HG03097 (cell line): ENCODE data around the gene TCF12.

Experiments used
- ATAC-seq: cut with Tn5 transposase; IDR thresholded peaks from one replicate; pipeline ENCODE4 v1.9.1; 2021; ENCODE audit not compliant: unreplicated experiment, low FRiP score

Gene TCF12

DNA sequence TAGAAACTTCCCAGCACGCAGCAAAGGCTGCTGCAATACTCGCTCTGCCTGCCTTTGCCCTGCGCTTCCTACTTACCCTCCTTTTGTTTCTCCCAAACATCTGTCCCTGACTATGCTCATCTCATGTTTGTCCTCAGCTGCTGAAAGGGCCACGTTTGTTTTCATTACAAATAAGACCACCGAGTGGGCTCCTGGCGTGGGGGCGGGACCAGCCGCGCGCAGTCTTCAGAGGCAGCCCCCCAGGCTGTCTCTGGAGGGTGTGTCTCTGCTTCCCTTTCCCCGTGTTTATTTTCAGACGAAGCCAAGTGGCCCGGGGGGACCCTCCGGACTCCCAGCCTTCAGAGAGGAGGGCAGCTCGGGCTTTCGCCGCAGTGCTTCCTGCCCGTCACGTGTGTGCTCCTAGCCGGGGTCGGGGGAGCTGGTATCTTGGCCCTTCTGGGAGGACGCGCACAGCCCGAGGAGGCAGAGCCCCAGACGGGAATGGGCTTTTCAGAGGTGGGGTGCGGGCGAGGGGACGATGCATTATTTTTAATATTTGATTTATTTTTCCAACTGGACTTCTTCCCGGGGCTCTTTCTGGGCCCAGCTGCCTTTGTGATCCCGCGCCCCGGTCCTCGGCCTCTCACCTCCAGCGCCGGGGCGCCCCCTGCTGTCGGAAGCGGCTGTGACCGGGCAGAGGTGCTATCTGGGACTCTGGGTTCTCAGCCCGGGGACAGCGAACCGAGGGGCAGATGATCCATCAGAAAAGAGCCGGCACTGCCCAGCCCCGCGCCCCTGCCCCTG is 387.9 kb downstream of the TCF12 start:
- no peak for ATAC-seq

- ATAC-seq = no peak
Measured at GRCh38 chr15:57306944-57307411, 388.5 kb downstream of the TCF12 start.

- no peak for ATAC-seq
Measured at GRCh38 chr15:57307527-57308169, 389.2 kb downstream of the TCF12 start.

DNA sequence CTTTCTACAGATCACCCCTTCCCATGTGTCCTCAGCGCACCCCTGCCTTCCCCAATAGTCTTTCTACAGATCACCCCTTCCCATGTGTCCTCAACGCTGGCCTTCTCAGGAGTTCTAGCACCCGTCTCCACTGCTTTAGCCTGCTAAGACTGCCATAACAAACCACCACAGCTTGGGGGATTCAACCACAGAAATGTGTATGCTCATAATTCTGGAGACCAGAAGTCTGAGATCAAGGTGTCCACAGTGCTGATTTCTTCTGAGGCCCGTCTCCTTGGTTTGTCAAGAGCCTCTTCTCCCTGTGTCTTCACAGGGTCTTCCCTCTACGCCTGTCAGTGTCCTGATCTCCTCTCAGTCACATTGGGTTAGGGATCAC is 389.7 kb downstream of the TCF12 start:
- no peak for ATAC-seq

- ATAC-seq = no peak
Measured at GRCh38 chr15:57309856-57310760, 391.7 kb downstream of the TCF12 start.

GRCh38 chr15:57310876-57311275 is 392.4 kb downstream of the TCF12 start:
- ATAC-seq = no peak

DNA sequence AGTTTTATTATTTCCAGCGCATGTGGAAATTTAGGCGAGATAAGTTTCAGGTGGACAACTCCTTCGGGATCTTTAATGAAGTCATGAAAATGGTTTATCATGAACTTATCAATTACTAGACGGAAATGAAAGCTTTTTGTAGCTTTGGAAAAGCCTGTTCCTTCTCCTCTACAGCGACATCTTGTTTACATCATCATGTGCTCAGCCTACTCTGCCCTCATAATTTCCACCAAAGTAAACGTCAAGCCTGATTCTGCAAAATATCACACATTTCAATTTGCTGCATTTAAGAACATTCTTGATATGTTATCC is 393.5 kb downstream of the TCF12 start:
- no peak for ATAC-seq

DNA sequence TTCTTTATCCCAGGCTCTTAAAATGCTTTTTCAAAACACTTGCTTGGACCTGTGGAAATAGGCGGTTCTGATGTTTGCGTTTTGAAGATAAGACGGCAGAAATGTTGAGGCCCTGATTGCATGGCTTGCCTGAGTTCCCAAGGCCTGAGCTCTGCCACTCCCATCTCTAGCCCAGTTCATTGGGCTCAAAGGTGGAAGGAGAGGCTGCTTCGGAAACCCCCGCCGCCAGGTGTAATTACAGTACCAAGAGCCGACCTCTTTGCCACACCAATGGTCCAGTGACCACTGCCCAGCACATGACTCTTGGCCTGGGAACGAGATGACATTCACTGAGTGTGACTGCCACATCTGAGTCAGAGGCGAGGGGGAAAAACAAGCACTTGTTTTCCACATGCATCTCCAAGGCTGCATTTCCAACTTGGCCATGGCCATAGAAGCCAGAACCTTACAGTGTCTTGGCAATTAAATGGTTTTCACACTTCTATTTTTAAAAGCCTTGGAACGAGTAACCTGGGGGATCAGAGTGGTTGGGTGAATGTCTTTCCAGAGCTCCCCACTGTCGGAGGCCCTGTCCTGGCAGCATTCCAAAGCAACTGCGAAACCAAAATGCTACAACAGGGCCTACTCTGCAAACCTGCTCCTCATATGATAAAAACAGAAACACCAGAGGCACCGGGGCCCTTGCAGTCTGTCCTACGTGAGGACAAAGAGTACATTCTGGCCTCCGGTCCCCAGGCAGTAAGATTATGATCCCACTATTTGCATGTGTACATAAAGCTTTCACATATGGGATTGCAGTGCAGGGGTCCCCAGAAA is 394.1 kb downstream of the TCF12 start:
- no peak for ATAC-seq

- ATAC-seq = no peak
Measured at GRCh38 chr15:57313134-57313483, 394.7 kb downstream of the TCF12 start.

DNA sequence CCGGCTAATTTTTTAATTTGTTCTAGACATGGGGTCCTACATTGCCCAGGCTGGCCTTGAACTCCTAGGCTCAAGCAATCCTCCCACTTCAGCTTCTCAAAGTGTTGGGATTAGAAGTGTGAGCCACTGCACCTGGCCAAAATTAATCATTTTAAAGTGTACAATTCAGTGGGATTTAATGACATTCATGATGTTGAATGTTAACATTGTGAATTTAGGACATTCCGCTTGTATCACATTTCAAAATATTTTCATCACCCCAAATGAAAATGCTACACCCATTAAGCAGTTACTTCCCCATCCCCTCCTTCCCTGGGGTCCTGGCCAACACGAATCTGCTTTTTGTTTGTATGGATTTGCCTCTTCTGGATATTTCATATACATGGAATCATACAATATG is 395.8 kb downstream of the TCF12 start:
- ATAC-seq = no peak

GRCh38 chr15:57316451-57316850 is 398.0 kb downstream of the TCF12 start:
- ATAC-seq = no peak

GRCh38 chr15:57319226-57319918 is 400.9 kb downstream of the TCF12 start:
- no peak for ATAC-seq

GRCh38 chr15:57319919-57320560 is 401.6 kb downstream of the TCF12 start:
- ATAC-seq = no peak

- no peak for ATAC-seq
Measured at GRCh38 chr15:57320631-57321220, 402.3 kb downstream of the TCF12 start.

GRCh38 chr15:57321485-57321884 is 403.0 kb downstream of the TCF12 start:
- no peak for ATAC-seq

GRCh38 chr15:57321973-57322601 is 403.6 kb downstream of the TCF12 start:
- ATAC-seq = no peak

DNA sequence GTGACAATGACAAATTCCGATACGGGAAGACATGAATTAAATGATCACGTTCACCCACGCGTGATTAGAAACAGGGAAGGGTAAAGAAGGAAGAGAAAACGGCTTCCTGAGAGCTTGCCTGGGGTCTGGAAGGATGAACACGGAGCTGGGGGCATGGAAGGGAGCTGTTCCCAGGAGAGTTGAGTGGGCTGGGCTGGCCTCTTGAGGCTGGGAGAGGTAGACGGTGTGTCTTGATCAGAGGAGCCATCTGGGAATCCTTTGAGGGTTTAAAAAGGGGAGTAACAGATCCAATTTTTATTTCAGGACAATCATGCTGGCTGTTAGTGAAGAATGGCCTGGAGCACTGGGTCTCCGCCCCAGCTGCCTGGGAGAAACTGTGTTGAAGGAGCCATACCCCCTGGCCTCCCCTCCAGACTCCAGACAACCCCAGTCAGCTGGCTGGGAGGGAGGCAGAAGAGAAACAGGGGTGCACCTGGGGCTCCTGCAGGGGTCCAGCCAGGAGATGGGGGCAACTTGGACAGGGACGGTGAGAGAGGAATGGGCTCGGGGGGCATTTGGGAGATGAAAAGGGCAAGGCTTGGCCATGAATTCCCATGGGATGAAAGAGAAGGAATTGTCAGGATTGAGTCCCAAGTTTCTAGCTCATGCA is 404.3 kb downstream of the TCF12 start:
- ATAC-seq = no peak

DNA sequence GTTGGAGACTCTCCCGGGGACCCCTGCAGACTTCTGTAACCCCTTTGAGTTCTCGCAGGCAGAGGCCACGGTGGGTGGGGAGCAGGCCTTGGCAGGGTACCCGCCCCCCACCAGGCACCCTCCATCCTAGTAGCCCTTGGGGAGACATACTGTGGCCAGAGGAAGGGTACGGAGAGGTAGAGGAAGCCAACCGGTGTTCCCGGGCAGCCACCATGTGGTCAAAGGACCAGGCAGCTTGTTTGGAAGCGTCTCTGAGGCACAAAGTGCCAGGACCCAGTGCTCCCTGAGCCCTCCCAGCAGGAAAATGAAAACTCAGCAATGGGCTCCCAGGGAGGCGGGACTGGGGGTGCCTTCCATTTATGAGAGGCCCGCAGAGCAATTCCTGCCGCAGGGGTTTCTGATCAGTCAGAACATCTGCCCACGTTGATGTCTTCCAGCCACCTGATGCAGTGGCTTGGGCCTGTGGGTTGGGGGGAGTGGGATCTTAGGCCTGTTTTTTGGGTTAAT is 404.9 kb downstream of the TCF12 start:
- no peak for ATAC-seq
